Measurements from ENCODE around the gene DUOX1. TPM values are rescaled to one million over a fixed set of nuclear protein-coding genes. Genes with fewer than 3 reads are reported as not detected.
"Not testable (repeated sequence)": the region's sequence is repeated elsewhere in the genome, so short reads cannot be mapped to it uniquely, and the experiment has no call there.

The DUOX1 gene
- total RNA-seq, 1 donor, result 0.10 TPM

DNA sequence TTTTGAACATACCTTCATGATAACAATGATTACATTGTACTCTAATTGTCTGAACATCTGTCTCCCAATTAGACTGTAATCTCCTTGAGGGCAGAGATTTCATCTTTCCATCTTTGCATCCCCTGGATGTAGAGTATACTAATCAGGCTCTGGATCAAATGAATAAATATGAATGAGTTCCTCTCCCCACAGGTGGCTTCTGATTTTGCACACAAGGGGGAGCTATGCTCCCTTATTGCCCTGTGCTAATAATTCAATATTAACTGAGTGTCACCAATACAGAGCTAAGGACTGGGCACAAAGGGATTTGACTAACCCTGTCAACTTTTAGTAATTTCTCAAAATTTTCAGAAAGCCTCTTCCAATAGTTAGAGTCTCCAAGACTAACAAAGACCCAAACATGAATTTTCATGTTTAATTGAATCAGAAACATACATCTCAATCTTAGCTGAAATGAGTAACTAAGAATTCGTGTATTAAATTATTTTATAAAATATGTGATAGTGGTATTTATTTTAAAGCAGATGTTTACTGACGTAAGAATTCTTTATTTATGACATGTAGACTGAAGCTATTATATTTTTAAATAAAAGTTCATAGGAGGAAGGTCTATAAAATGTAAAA lies 3.1 kb upstream of the DUOX1 start:
- H3K4me1 ChIP-seq (ENCODE audit: insufficient read depth, low read length), result peaks cover 4% of the 10 kb centered on the region
- H3K4me3 ChIP-seq (ENCODE audit: low read length), result no peak overlapping the region
- peaks cover 58% of the 10 kb centered on the region for H3K27me3 ChIP-seq (ENCODE audit: insufficient read depth, low read length)
- H3K9me3 ChIP-seq (ENCODE audit: low read depth, low read length), result no peaks in the 10 kb centered on the region

DNA sequence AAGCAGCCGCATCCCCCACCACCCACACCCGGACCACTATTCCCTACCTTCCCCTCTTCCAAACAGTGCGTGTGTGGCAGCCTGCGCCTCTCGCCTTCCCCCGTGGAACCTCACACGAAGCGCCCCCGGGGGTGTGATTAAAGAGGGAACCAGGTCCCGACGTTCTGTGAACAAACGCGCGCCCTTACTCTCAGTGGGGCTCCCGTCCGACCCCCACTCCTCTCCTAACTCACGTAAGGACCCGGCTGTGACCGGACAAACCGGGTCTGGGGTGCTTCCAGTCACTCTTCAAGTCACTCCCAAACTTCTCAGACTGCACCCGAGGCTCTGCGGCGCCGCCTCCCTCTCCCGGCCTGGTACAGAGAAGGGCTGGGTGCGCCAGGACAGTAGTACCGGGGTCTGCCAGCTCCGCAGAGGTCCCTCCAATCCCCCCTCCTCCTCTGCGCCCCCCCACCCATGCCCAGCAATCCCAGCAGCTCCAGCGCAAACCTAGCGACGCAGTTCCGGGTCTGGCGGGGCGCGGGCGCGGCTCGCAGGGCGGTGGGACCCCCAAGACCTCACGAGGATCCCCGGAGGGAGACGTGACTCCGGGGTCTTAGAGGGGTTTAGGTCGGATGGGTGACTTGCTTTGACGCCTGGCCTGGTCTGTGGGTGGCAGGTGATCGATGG lies 689 bp upstream of the DUOX1 start:
- H3K4me3 ChIP-seq (ENCODE audit: low read length), result no peak overlapping the region

DNA sequence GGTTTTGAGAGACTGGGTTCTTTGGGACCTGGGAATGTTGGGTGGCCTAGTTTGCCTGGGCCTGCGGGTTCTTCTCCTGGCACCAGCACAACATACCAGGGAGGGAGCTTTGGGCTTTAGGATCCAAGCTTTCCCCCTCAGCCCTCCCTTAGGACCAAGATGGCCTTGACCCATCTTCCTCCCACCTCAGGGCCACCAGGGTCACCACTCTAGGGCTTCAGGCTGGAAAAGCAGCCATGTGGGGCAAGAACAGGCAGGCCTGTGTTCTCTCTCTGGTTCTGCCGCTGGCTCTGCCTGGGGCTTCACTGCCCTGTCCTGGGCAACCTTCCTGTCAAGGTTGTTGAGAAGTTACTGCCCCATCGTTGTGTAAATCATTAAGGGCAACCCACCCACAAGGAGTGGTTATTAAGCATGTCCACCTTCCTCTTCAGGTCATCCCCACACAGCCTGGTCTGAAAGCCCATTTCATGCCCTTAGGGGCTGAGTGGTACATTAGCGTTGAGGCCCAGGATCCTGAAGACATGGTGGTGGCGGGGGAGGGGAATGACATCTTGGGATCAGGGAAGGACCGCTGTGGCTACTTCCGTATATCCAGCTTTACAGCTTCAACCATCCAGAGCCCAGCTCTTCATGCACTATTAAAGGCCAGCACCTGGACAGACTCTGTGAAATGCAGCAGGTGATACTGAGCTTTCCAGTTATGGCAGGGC lies 652 bp downstream of the DUOX1 start:
- Histone ChIP-seq H3K9me3 (ENCODE audit: low read depth, low read length) (no peaks in the 10 kb centered on the region), H3K27me3 (ENCODE audit: insufficient read depth, low read length) (peaks cover 64% of the 10 kb centered on the region), H3K4me3 (ENCODE audit: low read length) (no peak overlapping the region), H3K4me1 (ENCODE audit: insufficient read depth, low read length) (peaks cover 11% of the 10 kb centered on the region)

More for the DNA sequence above, 689 bp upstream of the DUOX1 start:
- no peaks in the 10 kb centered on the region for H3K9me3 ChIP-seq (ENCODE audit: low read depth, low read length)
- H3K4me1 ChIP-seq (ENCODE audit: insufficient read depth, low read length), result peaks cover 4% of the 10 kb centered on the region
- H3K27me3 ChIP-seq (ENCODE audit: insufficient read depth, low read length), result peaks cover 62% of the 10 kb centered on the region

DNA sequence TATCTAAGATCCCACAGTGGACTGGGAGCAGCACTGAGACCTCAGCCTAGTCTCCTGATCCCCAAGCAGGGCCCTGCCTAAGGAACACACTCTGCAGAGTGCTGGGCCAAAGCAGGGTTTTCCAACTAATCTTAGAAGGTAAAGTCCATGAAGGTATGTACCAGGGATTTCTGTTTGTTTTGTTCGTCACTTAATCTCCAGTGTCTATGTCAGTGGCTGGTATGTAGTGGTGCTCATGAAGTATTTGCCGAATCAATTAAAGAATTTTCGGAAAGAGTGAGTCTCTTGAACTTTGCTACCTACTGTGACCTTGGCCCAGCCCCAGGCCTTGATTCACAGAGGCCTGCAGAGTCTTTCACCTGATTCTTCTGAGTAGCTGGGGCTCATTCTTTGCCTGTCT lies 1.7 kb downstream of the DUOX1 start:
- H3K4me3 ChIP-seq (ENCODE audit: low read length), result no peak overlapping the region
- peaks cover 11% of the 10 kb centered on the region for H3K4me1 ChIP-seq (ENCODE audit: insufficient read depth, low read length)
- H3K27me3 ChIP-seq (ENCODE audit: insufficient read depth, low read length), result peaks cover 64% of the 10 kb centered on the region
- no peaks in the 10 kb centered on the region for H3K9me3 ChIP-seq (ENCODE audit: low read depth, low read length)

DNA sequence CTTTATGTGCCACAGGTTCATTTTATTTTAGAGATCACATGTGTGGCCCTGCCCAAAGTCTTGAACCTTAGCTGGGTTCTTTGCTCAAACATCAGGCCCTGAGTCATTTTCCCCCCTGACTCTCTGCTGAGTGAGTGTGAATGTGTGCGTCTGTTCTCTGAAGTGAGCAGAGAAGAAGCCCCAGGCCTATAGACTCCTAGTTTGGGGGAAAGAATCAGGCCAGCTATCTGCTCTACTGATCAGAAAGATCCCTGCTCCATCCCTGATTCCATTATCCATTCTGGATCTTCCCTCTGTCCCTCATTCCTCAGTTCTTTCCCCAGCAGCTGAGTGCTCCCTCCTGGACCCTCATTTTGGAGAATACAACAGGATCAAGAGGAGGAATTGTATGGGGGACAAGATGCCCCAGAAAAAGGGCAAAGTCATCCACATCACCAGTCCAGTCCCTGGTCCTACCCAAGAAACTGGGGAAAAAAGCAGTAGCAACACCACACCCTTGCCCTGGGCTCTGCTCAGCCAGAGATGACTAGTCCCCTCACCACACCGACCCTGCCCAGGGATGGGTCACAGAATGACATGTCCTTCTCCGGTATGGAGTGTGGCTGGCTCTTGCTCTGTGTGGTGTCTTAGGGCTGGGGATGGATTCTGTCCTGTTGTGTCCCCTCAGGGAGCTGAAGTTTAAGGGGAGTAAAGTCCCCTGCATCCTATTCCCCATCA lies 3.2 kb downstream of the DUOX1 start:
- Histone ChIP-seq H3K27me3 (ENCODE audit: insufficient read depth, low read length) (peaks cover 60% of the 10 kb centered on the region), H3K9me3 (ENCODE audit: low read depth, low read length) (no peaks in the 10 kb centered on the region), H3K4me1 (ENCODE audit: insufficient read depth, low read length) (peaks cover 11% of the 10 kb centered on the region), H3K4me3 (ENCODE audit: low read length) (no peak overlapping the region)

DNA sequence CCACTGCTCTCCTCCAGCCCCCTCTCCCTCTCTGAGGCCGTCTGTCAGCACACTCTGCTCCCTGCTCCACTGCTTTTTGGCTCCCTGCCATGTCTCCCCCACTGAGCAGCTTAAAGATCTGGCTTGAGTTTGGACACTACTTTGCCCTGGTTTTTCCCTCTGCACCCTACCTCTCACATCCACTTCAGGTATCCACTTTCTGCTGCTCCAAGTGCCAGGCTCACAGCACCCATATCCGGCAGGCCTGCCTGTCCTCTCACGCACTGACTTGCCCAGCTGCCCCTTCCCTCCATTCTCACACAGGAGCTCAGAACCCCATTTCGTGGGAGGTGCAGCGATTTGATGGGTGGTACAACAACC lies 3.7 kb downstream of the DUOX1 start:
- peaks cover 55% of the 10 kb centered on the region for H3K27me3 ChIP-seq (ENCODE audit: insufficient read depth, low read length)
- no peak overlapping the region for H3K4me3 ChIP-seq (ENCODE audit: low read length)
- H3K4me1 ChIP-seq (ENCODE audit: insufficient read depth, low read length), result peaks cover 11% of the 10 kb centered on the region
- no peaks in the 10 kb centered on the region for H3K9me3 ChIP-seq (ENCODE audit: low read depth, low read length)

DNA sequence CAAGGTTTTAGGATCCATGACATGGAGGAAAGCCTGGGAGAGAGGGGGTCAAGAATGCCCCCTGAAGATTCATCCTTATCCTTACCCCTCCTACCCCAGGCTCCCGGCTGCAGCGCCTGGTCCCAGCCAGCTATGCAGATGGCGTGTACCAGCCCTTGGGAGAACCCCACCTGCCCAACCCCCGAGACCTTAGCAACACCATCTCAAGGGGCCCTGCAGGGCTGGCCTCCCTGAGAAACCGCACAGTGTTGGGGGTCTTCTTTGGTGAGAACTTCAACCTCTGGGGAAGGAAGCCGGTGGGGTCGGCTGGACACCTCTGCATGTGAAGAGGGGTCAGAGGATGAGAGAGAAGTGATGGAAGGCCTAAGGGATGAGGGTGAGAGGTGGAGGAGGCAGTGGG lies 4.3 kb downstream of the DUOX1 start:
- no peaks in the 10 kb centered on the region for H3K9me3 ChIP-seq (ENCODE audit: low read depth, low read length)
- H3K4me3 ChIP-seq (ENCODE audit: low read length), result no peak overlapping the region
- peaks cover 50% of the 10 kb centered on the region for H3K27me3 ChIP-seq (ENCODE audit: insufficient read depth, low read length)
- H3K4me1 ChIP-seq (ENCODE audit: insufficient read depth, low read length), result peaks cover 11% of the 10 kb centered on the region

DNA sequence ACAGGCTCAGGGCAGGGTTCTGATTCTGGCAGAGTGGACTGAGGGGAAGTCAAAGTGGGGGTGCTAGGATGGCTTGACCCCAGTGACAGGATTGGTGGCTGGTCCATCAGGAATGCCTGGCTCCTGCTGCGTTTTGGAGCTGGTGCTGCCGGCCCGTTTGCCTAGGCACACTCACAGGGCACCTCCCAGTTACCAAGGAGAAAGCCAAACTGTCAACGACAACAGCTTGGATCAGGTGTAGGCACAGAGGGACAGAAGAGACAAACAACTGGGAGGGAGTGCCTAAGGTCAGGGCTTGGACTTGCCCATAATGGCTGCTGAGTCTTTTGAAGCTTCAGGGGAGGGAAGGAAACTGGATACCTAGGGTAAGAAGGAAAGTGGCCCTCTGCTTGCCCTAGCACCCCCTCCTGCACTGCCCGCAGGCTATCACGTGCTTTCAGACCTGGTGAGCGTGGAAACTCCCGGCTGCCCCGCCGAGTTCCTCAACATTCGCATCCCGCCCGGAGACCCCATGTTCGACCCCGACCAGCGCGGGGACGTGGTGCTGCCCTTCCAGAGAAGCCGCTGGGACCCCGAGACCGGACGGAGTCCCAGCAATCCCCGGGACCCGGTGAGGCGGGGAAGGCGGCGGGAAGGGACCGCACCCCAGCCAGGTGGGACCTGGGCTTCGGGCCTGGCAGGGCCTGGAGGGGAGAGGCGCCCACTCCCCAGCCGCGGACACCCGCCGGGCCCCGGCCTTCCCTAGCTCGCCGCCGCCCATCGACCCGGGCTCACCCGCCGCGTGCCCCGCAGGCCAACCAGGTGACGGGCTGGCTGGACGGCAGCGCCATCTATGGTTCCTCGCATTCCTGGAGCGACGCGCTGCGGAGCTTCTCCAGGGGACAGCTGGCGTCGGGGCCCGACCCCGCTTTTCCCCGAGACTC lies 5.1 kb downstream of the DUOX1 start:
- Histone ChIP-seq H3K27me3 (ENCODE audit: insufficient read depth, low read length) (peaks cover 48% of the 10 kb centered on the region), H3K4me1 (ENCODE audit: insufficient read depth, low read length) (peaks cover 7% of the 10 kb centered on the region), H3K4me3 (ENCODE audit: low read length) (no peak overlapping the region)

DNA sequence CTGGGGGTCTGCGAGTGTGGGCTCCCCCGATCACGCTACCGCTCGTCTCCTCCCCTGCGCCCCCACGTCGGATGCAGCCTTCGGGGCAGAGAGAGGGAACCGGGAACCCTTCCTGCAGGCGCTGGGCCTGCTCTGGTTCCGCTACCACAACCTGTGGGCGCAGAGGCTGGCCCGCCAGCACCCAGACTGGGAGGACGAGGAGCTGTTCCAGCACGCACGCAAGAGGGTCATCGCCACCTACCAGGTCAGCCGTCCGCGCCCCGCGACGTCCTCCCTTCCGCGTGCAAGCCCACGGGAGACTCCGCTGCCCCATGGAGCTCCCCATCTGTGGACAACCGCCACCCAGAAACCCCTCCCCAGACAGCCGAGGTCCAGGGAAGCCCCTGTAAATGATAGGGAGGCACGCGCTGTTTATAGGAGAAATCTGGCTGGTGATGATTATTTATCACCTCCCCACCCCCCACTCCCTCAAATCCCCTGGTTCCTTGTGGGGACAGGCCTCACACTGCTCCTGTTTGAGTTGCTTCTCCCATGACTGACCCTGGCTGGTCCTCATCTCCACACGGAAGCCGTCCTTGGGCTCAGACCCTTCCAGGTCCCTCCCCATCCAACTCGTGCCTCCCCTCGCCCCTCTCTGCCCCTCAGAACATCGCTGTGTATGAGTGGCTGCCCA lies 6.0 kb downstream of the DUOX1 start:
- H3K4me1 ChIP-seq (ENCODE audit: insufficient read depth, low read length), result not testable (repeated sequence)

More for the DNA sequence above, 5.1 kb downstream of the DUOX1 start:
- H3K9me3 ChIP-seq (ENCODE audit: low read depth, low read length), result no peaks in the 10 kb centered on the region

DNA sequence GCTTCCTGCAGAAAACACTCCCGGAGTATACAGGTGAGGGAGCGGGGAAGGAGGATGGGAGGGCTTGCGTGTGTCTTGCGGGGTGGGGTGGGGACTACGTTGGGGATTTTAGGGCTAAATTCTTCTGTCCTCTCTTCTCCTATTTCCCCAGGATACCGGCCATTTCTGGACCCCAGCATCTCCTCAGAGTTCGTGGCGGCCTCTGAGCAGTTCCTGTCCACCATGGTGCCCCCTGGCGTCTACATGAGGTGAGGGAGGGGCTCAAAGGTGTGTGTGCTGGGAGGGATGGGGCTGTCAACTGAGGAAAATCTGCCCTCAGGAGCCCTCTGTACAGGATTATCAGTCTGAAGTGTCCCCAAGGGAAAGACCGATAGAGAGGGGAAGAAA lies 6.6 kb downstream of the DUOX1 start:
- no peaks in the 10 kb centered on the region for H3K9me3 ChIP-seq (ENCODE audit: low read depth, low read length)
- H3K27me3 ChIP-seq (ENCODE audit: insufficient read depth, low read length), result peaks cover 34% of the 10 kb centered on the region
- peaks cover 7% of the 10 kb centered on the region for H3K4me1 ChIP-seq (ENCODE audit: insufficient read depth, low read length)
- no peak overlapping the region for H3K4me3 ChIP-seq (ENCODE audit: low read length)

More for the DNA sequence above, 6.0 kb downstream of the DUOX1 start:
- H3K4me3 ChIP-seq (ENCODE audit: low read length); H3K9me3 ChIP-seq (ENCODE audit: low read depth, low read length): not testable (repeated sequence)
- peaks cover 39% of the 10 kb centered on the region for H3K27me3 ChIP-seq (ENCODE audit: insufficient read depth, low read length)

DNA sequence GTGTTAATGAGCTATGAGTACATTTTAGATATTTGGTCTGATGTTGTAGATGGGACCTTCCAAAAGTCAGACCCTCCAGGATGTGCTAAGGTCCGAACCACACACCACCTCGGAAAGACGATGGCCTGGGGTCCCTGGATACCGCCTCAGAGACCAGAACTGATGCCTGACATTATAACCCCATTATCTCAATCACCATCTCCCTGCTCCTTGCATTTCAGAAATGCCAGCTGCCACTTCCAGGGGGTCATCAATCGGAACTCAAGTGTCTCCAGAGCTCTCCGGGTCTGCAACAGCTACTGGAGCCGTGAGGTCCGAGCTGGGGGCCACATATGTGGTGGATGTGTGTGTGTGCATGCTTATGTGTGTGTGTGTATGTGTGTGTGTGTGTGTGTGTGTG lies 7.9 kb downstream of the DUOX1 start:
- no peaks in the 10 kb centered on the region for H3K9me3 ChIP-seq (ENCODE audit: low read depth, low read length)
- H3K4me3 ChIP-seq (ENCODE audit: low read length), result no peak overlapping the region
- peaks cover 7% of the 10 kb centered on the region for H3K4me1 ChIP-seq (ENCODE audit: insufficient read depth, low read length)
- H3K27me3 ChIP-seq (ENCODE audit: insufficient read depth, low read length), result peaks cover 29% of the 10 kb centered on the region

DNA sequence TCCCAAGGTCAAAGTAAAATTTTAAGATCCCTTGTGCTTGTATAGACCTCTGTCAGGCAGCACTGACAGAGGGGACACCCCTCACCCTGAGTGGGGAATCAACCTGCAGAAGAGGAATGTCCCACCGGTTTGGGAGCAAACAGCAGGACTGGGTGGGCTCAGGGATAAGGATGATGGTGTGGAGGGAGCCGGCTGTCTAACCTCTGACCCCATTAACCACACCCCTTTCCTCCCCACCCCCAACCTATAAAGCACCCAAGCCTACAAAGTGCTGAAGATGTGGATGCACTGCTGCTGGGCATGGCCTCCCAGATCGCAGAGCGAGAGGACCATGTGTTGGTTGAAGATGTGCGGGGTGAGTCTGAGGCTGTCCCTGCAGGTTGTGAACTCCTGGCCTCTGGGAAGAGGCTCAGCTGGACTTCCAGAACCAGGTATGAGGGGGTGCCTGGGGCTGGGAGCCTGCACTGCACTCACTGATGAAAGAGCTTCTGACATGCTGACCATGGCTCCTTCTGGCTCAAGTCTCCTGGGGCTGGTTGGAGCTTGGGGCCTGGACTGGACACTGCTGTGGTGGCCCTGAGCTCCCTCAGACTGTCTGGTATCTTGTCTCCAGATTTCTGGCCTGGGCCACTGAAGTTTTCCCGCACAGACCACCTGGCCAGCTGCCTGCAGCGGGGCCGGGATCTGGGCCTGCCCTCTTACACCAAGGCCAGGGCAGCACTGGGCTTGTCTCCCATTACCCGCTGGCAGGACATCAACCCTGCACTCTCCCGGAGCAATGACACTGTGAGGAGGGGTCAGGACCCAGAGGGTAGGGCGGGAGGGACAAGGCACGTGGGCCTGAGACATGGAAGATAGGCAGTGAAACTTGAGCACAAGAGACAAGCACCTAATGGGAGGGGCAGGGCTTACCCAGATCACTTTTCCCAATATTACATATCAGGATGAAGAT lies 9.3 kb downstream of the DUOX1 start:
- no peak overlapping the region for H3K4me3 ChIP-seq (ENCODE audit: low read length)
- H3K4me1 ChIP-seq (ENCODE audit: insufficient read depth, low read length), result peaks cover 7% of the 10 kb centered on the region
- no peaks in the 10 kb centered on the region for H3K9me3 ChIP-seq (ENCODE audit: low read depth, low read length)
- H3K27me3 ChIP-seq (ENCODE audit: insufficient read depth, low read length), result peaks cover 22% of the 10 kb centered on the region

DNA sequence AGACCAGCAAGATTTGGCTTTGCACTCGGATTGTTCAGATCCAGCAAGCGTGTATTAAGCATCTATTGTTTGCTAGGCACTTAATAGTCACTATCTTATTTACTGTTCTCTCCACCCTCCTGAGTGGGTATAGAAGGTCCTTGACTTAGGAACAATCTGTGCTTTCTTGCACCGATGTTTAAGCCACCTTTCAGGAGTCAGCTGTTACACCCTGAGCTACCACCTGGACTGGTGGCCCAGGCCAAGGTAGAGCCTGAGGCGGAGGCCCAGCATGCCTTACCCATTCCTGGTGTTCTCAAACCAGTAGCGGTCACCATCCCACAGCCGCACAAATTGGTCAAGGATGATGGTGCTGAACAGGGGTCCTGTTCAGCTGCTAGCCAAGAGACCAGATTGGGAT lies 10.0 kb downstream of the DUOX1 start:
- Histone ChIP-seq H3K27me3 (ENCODE audit: insufficient read depth, low read length) (peaks cover 15% of the 10 kb centered on the region), H3K4me1 (ENCODE audit: insufficient read depth, low read length) (peaks cover 6% of the 10 kb centered on the region), H3K9me3 (ENCODE audit: low read depth, low read length) (no peaks in the 10 kb centered on the region), H3K4me3 (ENCODE audit: low read length) (no peak overlapping the region)

All from mononuclear cell (primary cell).